Sigmoid colon (tissue), 7 donors: ENCODE measurements around the gene ADD2. TPM values are rescaled to one million over a fixed set of nuclear protein-coding genes. Genes with fewer than 3 reads are reported as not detected.

Experiments
- DNase-seq: peaks from one replicate; pipeline ENCODE4 v3.0.0-alpha.2; 2019
- H3K27ac ChIP-seq, 4 donors: fragments of 200-600 bp; sonication (generic); one replicate each; pipeline ENCODE4 v1.5.1; 2016 to 2019; ENCODE audit warnings: mild to moderate bottlenecking in 1 of 4
- H3K27me3 ChIP-seq, 3 donors: fragments of 200-600 bp; sonication (generic); one replicate each; pipeline ENCODE4 v1.5.1; 2019; ENCODE audit warnings: mild to moderate bottlenecking in 1 of 3
- H3K36me3 ChIP-seq, 4 donors: fragments of 200-600 bp; sonication (generic); one replicate each; pipeline ENCODE4 v1.5.1; 2016 to 2019
- H3K4me1 ChIP-seq, 4 donors: fragments of 200-600 bp; sonication (generic); one replicate each; pipeline ENCODE4 v1.5.1; 2017 to 2019
- H3K4me3 ChIP-seq, 4 donors: fragments of 200-600 bp; sonication (generic); one replicate each; pipeline ENCODE4 v1.5.1; 2017 to 2019; ENCODE audit warnings: mild to moderate bottlenecking in 2 of 4, moderate library complexity in 1 of 4
- H3K9me3 ChIP-seq, 4 donors: fragments of 200-600 bp in 3 of 4; sonication (generic) in 3 of 4; one replicate each; pipeline versions ENCODE4 v1.5.1 to v1.6.1; 2013 to 2019
- CTCF ChIP-seq, 4 experiments: fragments of 450-650 bp in 3 of 4; fragments of 200-600 bp in 1 of 4; IDR thresholded peaks; one replicate each; pipeline ENCODE4 v1.5.1; 2016 to 2019; ENCODE audit warnings: antibody characterized with exemption in 4 of 4, mild to moderate bottlenecking in 3 of 4, moderate library complexity in 2 of 4
- EP300 ChIP-seq, 4 donors: sonication (generic); formaldehyde crosslinking; IDR thresholded peaks; one replicate each; pipeline ENCODE4 v1.6.1; 2017; ENCODE audit warnings: antibody characterized with exemption in 4 of 4
- POLR2A ChIP-seq, 2 donors: fragments of 450-650 bp; IDR thresholded peaks; one replicate each; pipeline ENCODE4 v1.6.1; 2016; ENCODE audit warnings: antibody characterized with exemption in 2 of 2, mild to moderate bottlenecking in 2 of 2, moderate library complexity in 2 of 2
- POLR2AphosphoS5 ChIP-seq, 4 donors: sonication (generic); formaldehyde crosslinking; IDR thresholded peaks; one replicate each; pipeline ENCODE4 v1.6.1; 2017; ENCODE audit warnings: antibody characterized with exemption in 4 of 4
- WGBS, 2 donors: extraction: QIAGEN DNeasy Blood & Tissue Kit; methylation state at CpG; one replicate each; pipeline ENCODE4 v1.1.7; 2013; 5-methylcytosine and 5-hydroxymethylcytosine counted together
- intact Hi-C: fragments of 100-400 bp; cut with DNase I; formaldehyde crosslinking; loops from one replicate; pipeline ENCODE4 v1.15.1; 2023
- polyA plus RNA-seq, 3 donors: library from polyadenylated mRNA; stranded (reverse); fragments of 200-250 nt; gene quantifications; one replicate each; pipeline ENCODE4 v1.2.3, GENCODE V29; 2013
- total RNA-seq, 4 donors: library from RNA; depleted of rRNA; stranded (reverse); fragments of >200 nt; gene quantifications; one replicate each; pipeline ENCODE4 v1.1.0, GENCODE V29; 2016
- donor health status: healthy with polysubstance abuse.
- donor health status: Bipolar disorder and iron deficiency.
- donor health status: healthy.

The ADD2 gene
- total and polyA plus RNA-seq, 7 donors, result under 0.01 to 5.8 (median 3.2) TPM; not detected in 1

- no peaks in the 10 kb centered on the region for H3K4me1 ChIP-seq
- DNase-seq, result no peak
- H3K36me3 ChIP-seq, result no peaks in the 10 kb centered on the region
- no peak overlapping the region for H3K27ac ChIP-seq
- no peak overlapping the region for H3K4me3 ChIP-seq
- peaks cover 0 to 4% (median 0%) of the 10 kb centered on the region in 4 donors for H3K9me3 ChIP-seq
- peaks cover 0 to 13% (median 6%) of the 10 kb centered on the region in 3 donors for H3K27me3 ChIP-seq
- 57 to 68% methylated on average over 1 of the region's 1 CpG for WGBS, 2 donors
- TF ChIP-seq EP300 (IDR thresholded peaks at IDR 0.05) (no peak), POLR2A (IDR thresholded peaks at IDR 0.05) (no peak), POLR2AphosphoS5 (IDR thresholded peaks at IDR 0.05) (no peak)
- intact Hi-C loops, result no loop called here
Observed at GRCh38 chr2:70778676-70779075, 10.7 kb upstream of the ADD2 start.

DNA sequence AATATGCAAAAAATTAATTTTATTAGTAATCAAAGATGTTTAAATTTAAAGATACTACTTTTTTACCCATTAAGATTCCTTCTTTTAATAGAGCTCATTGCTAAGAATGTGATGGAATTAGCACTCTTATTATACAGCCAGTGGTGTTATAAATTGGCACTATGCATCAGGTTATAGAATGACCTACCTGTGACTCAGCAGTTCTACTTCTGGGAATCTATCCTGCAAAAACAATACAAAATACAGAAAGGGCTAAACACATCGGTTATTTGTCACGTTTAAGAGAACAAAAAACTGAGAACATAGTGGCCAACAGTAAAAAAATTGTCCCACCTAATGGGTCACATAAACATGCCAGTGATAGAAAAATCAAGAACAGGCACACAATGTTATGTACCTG is 9.4 kb upstream of the ADD2 start:
- intact Hi-C loops, result no loop called here
- no peak overlapping the region for H3K4me3 ChIP-seq
- H3K9me3 ChIP-seq, result peaks cover 0 to 4% (median 0%) of the 10 kb centered on the region in 4 donors
- WGBS, 2 donors, result 65 to 69% methylated on average over 2 of the region's 2 CpGs
- no peaks in the 10 kb centered on the region for H3K36me3 ChIP-seq
- H3K4me1 ChIP-seq, result no peaks in the 10 kb centered on the region
- H3K27me3 ChIP-seq, result peaks cover 0 to 23% (median 13%) of the 10 kb centered on the region in 3 donors
- TF ChIP-seq CTCF (IDR thresholded peaks at IDR 0.05) (no peak), POLR2AphosphoS5 (IDR thresholded peaks at IDR 0.05) (no peak), EP300 (IDR thresholded peaks at IDR 0.05) (no peak), POLR2A (IDR thresholded peaks at IDR 0.05) (no peak)
- DNase-seq, result no peak
- no peak overlapping the region for H3K27ac ChIP-seq

GRCh38 chr2:70776266-70776665 is 8.3 kb upstream of the ADD2 start:
- H3K9me3 ChIP-seq, result peaks cover 0 to 4% (median 0%) of the 10 kb centered on the region in 4 donors
- no peaks in the 10 kb centered on the region for H3K4me1 ChIP-seq
- peaks cover 0 to 24% (median 13%) of the 10 kb centered on the region in 3 donors for H3K27me3 ChIP-seq
- WGBS, 2 donors, result 90 to 94% methylated on average over 3 of the region's 3 CpGs
- TF ChIP-seq EP300 (IDR thresholded peaks at IDR 0.05) (no peak), POLR2A (IDR thresholded peaks at IDR 0.05) (no peak), POLR2AphosphoS5 (IDR thresholded peaks at IDR 0.05) (no peak), CTCF (IDR thresholded peaks at IDR 0.05) (no peak)
- no peak overlapping the region for H3K27ac ChIP-seq
- intact Hi-C loops, result no loop called here
- no peak overlapping the region for H3K4me3 ChIP-seq
- DNase-seq, result no peak
- H3K36me3 ChIP-seq, result no peaks in the 10 kb centered on the region

DNA sequence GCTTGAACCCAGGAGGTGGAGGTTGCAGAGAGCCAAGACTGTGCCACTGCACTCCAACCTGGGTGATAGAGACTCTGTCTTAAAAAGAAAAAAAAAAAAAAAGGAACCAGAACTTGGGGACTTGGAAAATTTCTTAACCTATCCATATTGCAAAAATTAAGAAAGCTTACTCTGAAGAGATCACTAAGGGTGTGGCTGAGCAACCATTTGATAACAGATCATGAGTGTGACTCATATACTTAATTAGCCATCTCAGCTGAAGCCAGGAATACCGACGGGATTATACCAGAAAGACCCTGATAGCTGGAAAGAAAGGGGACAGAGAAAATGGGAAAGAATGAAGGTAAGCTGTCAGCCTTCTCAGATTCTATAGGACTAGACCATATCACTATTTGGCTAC is 7.1 kb upstream of the ADD2 start:
- Histone ChIP-seq H3K9me3 (peaks cover 0 to 4% (median 0%) of the 10 kb centered on the region in 4 donors), H3K36me3 (no peaks in the 10 kb centered on the region), H3K27me3 (peaks cover 0 to 24% (median 13%) of the 10 kb centered on the region in 3 donors), H3K4me1 (no peaks in the 10 kb centered on the region), H3K27ac (no peak overlapping the region), H3K4me3 (no peak overlapping the region)
- intact Hi-C loops, result no loop called here
- no peak for DNase-seq
- no peak for TF ChIP-seq POLR2A (IDR thresholded peaks at IDR 0.05)
- no peak for TF ChIP-seq EP300 (IDR thresholded peaks at IDR 0.05)
- TF ChIP-seq CTCF (IDR thresholded peaks at IDR 0.05), result no peak
- TF ChIP-seq POLR2AphosphoS5 (IDR thresholded peaks at IDR 0.05), result no peak
- 18 to 67% methylated on average over 2 of the region's 2 CpGs for WGBS, 2 donors

- TF ChIP-seq POLR2AphosphoS5 (IDR thresholded peaks at IDR 0.05), result no peak
- no peak for TF ChIP-seq POLR2A (IDR thresholded peaks at IDR 0.05)
- TF ChIP-seq EP300 (IDR thresholded peaks at IDR 0.05), result no peak
- H3K27ac ChIP-seq, result no peak overlapping the region
- WGBS, 2 donors, result 67 to 72% methylated on average over 2 of the region's 2 CpGs
- H3K4me1 ChIP-seq, result peaks cover 0 to 5% (median 4%) of the 10 kb centered on the region in 4 donors
- H3K4me3 ChIP-seq, result no peak overlapping the region
- peaks cover 0 to 4% (median 0%) of the 10 kb centered on the region in 4 donors for H3K9me3 ChIP-seq
- intact Hi-C loops, result no loop called here
- H3K27me3 ChIP-seq, result peaks cover 5 to 43% (median 27%) of the 10 kb centered on the region in 3 donors
- DNase-seq, result no peak
- H3K36me3 ChIP-seq, result no peaks in the 10 kb centered on the region
Observed at GRCh38 chr2:70772486-70773155, 4.6 kb upstream of the ADD2 start.
